Fibroblast of the conjunctiva (primary cell): ENCODE measurements around the gene FOSL1.
"Not testable (repeated sequence)": the region's sequence is repeated elsewhere in the genome, so short reads cannot be mapped to it uniquely, and the experiment has no call there.

Source experiments
- DNase-seq: peaks from one replicate; pipeline ENCODE4 v3.0.0-alpha.2; 2010; ENCODE audit warnings: low read depth

Gene FOSL1

DNA sequence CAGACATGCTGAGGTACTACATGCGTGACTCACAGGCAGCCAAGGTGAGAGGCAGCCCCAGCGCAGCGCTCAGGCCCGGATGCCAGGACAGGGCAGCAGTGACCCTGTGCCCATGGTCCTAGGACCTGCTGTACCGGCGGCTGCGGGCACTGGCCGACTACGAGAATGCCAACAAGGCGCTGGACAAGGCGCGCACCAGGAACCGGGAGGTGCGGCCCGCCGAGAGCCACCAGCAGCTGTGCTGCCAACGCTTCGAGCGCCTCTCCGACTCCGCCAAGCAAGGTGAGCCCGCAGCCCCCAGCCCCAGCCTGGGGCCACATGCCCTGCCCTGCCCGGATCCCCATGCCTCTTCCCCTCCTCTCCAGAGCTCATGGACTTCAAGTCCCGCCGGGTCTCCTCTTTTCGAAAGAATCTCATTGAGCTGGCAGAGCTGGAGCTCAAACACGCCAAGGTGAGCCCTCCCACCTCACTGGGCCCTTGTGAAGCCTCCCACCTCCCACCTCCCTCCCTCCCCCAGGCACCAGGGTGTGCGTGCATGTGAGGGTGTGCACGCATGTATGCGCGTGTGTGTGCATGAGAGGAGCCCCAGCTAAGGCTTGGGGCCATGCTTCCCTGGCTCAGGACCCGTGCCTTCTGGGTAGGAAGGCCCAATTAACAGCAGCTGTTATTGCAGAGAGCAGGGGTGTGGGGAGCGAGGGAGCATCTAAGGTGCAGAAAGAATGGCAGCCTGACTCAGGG is 47.5 kb downstream of the FOSL1 start:
- DNase-seq, result no peak

DNA sequence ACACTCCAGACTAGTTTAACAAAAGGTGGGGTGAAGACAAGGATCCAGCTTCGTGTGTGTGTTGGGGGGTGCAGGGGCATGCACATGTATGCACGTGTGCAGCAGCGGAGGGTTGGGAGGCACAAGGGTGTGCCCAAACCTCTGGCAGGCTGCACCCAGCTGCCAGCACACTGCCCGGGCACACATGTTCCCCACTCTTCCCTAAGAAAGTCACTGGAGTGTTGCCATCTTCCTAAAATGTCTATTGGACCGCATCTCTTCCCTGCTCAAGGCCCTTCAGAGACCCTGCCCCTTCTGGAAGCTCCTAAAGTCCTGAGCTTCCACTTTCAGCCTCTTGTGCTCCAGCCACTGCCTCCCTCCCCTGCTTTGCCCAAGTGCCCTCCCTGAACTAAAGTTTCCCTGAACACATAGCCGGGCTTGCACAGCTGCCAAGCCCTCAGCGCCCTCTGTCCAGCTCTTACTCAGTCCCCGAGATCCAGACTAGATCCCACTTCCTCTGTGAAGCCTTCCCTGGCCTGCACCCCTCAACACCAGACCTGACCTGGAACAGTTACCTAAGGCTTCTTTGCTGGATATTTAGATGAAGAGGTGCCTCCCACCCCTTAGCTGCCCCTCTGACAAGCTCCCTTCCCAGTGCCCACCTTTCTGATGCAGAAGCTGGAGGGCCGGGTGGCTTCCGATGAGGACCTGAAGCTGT is 48.2 kb downstream of the FOSL1 start:
- no peak for DNase-seq

DNA sequence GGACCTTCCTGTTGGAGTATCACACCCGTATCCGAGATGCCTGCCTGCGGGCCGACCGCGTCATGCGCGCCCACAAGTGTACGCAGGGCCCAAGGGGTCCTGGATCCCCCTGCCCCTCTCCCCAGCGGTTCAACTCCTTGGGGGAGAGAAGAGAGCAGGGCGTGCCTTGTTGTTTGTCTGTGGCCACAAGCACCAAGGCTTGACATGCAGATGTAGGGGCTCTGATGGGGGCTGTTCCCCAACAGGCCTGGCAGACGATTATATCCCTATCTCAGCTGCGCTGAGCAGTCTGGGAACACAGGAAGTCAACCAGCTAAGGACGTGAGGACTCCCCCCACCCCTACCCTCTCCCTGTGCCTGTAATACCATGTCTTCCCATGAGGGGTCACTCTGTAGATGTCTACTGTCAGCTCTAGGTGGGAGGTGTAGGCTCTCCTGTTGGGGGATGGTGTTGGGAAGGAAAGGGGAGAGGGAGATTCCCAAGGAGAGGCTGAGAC is 49.1 kb downstream of the FOSL1 start:
- DNase-seq, result no peak

DNA sequence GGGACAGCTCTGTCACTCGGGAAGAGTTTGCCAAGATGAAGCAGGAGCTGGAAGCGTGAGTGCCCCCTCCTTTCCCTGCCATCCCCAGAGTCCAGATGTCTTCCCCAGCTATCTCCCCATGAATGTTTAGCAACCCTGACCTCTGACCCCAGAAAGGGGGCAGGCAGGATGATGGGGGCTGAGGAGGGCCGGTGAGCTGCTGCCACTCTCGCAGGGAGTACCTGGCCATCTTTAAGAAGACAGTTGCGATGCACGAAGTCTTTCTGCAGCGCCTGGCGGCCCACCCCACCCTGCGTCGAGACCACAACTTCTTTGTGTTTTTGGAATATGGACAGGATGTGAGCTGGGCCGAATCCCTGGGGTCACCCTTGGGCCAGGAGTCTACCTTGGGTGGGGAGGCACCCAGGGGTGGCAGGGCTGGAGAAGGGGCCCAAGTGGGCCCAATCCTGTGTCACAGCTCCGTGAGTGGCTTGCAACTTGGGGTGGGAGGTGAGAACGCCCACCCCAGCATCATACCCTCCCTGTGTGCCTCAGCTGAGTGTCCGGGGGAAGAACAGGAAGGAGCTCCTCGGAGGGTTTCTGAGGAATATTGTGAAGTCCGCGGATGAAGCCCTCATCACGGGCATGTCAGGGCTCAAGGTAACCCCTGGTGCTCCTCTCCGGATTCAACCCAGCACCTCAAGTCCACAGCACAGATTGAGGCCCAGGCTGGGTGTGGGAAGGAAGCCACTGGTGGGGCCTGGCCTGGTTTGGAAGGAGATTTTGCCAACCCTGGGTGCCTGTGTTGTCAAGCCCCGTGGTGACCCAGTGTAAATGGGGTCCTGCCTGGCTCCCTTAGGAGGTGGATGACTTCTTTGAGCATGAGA is 49.7 kb downstream of the FOSL1 start:
- no peak for DNase-seq

DNA sequence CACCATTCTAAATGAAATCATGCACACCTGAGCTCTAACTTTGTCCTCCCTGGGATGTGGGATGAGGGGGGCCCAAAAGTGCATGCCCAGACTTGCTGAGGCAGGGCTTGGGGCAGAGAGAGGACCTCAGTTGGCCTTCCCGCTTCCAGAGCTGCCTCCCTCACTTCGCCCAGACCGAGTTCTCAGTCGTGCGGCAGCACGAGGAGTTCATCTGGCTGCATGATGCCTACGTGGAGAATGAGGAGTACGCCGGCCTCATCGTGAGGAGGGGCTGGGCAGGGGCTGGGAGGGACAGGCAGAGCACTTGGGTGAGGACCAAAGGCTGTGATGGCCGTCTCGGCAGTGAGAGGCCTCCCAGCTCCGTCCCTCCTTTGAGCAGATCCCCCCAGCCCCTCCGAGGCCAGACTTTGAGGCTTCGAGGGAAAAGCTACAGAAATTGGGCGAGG is 50.4 kb downstream of the FOSL1 start:
- DNase-seq, result no peak

DNA sequence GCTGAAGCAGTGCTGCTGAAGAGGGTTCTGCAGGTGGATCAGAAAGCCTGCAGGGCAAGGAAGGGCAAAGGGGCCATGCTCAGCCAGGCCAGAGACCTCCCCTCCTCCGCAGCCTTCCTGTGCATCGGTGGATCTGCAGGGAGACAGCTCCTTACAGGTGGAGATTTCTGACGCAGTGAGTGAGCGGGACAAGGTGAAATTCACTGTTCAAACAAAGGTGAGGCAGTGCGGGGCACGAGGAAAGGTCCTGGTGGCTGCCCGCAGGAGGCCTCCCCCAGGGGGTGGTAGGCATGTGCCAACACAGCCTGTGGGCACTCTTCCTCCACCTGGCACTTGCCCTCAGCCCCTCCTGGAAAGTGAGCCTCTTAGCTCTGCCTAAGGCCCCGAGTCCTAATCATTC is 50.8 kb downstream of the FOSL1 start:
- DNase-seq, result no peak

DNA sequence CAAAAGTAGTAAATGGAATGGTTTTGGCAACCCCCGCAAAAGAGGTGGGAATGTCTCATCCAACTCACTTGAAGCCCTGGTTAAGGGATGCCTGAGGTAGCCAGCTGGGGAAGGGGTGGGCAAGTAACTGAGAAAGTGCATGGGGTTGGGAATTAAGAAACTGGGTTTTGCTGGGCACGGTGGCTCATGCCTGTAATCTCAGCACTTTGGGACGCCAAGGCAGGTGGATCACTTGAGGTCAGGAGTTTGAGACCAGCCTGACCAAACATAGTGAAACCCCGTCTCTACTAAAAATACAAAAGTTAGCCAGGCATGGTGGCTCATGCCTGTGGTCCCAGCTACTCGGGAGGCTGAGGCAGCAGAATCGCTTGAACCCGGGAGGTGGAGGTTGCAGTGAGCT is 51.5 kb downstream of the FOSL1 start:
- DNase-seq, result not testable (repeated sequence)

DNA sequence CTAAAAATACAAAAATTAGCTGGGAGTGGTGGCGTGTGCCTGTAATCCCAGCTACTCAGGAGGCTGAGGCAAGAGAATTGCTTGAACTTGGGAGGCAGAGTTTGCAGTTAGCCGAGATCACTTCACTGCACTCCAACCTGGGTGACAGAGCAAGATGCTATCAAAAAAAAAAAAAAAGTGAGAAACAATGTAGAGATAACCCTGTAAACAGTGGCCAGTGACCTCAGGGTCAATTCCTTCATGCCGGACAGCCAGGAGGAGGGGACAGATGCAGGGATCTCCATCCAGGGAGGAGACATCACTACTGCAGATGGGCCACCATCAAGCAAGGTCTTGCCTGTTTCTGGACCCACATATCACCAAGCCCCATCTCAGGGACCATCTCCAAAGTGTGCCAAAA is 52.4 kb downstream of the FOSL1 start:
- no peak for DNase-seq

DNA sequence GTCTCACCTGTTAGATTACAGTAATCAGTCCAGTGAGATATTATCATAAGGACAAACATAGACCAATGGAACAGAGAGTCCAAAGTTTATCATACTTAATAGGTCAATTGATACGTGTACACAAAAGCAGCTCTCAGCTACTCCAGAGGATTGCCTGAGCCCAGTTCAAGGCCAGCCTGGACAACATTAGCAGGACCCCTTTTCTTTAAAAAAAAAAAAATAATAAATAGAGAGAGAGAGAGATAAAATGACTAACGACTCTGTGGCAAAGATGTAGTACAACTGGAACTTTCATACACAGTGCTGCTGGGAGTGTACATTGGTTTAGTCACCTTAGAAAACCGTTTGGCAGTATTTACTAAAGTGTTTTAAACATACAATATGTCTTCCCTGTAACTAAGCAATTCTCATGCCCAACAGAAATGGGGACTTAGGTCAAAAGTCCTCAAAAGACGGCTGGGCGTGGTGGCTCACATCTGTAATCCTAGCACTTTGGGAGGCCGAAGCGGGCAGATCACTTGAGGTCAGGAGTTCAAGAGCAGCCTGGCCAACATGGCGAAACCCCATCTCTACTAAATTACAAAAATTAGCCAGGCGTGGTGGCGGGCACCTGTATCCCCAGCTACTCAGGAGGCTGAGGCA is 55.8 kb downstream of the FOSL1 start:
- DNase-seq, result no peak

DNA sequence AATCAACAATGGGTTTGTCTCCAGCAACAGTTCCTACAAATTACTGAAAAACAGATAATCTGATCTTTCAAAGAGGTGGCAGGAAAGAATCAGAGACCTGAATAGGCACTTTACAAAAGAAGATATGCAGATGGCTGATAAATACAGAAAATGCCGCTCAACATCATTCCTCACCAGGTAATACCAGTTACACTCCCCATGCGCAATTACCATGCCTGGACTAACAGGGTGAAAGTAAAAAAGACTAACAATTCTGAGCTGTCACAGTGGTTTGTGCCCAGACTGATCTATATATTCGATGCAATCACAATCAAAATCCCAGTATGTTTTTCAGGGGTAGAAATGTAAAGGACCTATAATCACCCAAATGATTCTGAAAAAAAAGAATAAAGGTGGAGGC is 56.4 kb downstream of the FOSL1 start:
- no peak for DNase-seq

DNA sequence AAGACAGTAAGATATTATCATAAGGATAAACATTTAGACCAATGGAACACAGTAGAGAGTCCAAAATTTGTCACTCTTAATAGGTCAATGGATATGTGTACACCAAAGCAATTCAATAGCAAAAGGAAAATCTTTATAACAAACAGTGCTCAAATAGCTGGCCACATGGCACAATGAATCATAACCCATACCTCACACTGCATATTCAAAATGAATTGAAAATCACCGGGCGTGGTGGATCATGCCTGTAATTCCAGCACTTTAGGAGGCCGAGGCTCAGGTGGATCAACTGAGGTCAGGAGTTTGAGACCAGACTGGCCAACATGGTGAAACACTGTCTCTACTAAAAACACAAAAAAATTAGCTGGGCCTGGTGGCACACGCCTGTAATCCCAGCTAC is 58.0 kb downstream of the FOSL1 start:
- DNase-seq, result no peak
